ENCODE data around the gene CRB2. TPM values are rescaled to one million over a fixed set of nuclear protein-coding genes. Genes with fewer than 3 reads are reported as not detected.
A peak's percentile ranks its signal among the peaks of the same experiment; 100 is the strongest.

Gene CRB2
- not detected for total RNA-seq
- long read RNA-seq, partial matches to known transcripts: 0 of 1 reads
- long read RNA-seq, other reads (novel, unspliced or antisense): 1 of 1 reads

- ATAC-seq (ENCODE audit: poor library complexity) (no peak), DNase-seq (no peak)
- intact Hi-C loops (cut with DNase I): no loop called here
These were observed at the start of gene CRB2 for GRCh38 chr9:123355761-123356431. TSS of gene CRB2 (plus strand) at chr9:123356197. CDS start at chr9:123356261, 64 bp downstream.

GRCh38 chr9:123309611-123310010 lies 46.4 kb upstream of the CRB2 start:
- no peak for ATAC-seq (ENCODE audit: poor library complexity)
- intact Hi-C loops (cut with DNase I): no loop called here
- no peak for DNase-seq

GRCh38 chr9:123310551-123311249 lies 45.3 kb upstream of the CRB2 start:
- ATAC-seq (ENCODE audit: poor library complexity): no peak

GRCh38 chr9:123311250-123311752 lies 44.7 kb upstream of the CRB2 start:
- intact Hi-C loops (cut with DNase I): no loop called here
- no peak for ATAC-seq (ENCODE audit: poor library complexity)
- DNase-seq: no peak

More at GRCh38 chr9:123310551-123311249, 45.3 kb upstream of the CRB2 start:
- intact Hi-C loops (cut with DNase I): no loop called here
- DNase-seq: no peak

- DNase-seq (no peak), ATAC-seq (ENCODE audit: poor library complexity) (no peak)
- intact Hi-C loops (cut with DNase I): no loop called here
These were observed 43.6 kb upstream of the CRB2 start for GRCh38 chr9:123312306-123312877.

- ATAC-seq (ENCODE audit: poor library complexity) (no peak), DNase-seq (no peak)
- intact Hi-C loops (cut with DNase I): no loop called here
These were observed 41.4 kb upstream of the CRB2 start for GRCh38 chr9:123314617-123315016.

- intact Hi-C loops (cut with DNase I): no loop called here
- DNase-seq: no peak
- ATAC-seq (ENCODE audit: poor library complexity): no peak
These were observed 40.4 kb upstream of the CRB2 start for GRCh38 chr9:123315635-123316034.

GRCh38 chr9:123316053-123316718 lies 39.8 kb upstream of the CRB2 start:
- DNase-seq (no peak), ATAC-seq (ENCODE audit: poor library complexity) (no peak)
- intact Hi-C loops (cut with DNase I): no loop called here

GRCh38 chr9:123318202-123318601 lies 37.8 kb upstream of the CRB2 start:
- no peak for DNase-seq
- no peak for ATAC-seq (ENCODE audit: poor library complexity)
- intact Hi-C loops (cut with DNase I): no loop called here

- peak; percentile 54 for DNase-seq
- intact Hi-C loops (cut with DNase I): no loop called here
- ATAC-seq (ENCODE audit: poor library complexity): peak; percentile 50
These were observed 37.0 kb upstream of the CRB2 start for GRCh38 chr9:123318961-123319421.

GRCh38 chr9:123319541-123320339 lies 36.3 kb upstream of the CRB2 start:
- intact Hi-C loops (cut with DNase I): no loop called here
- ATAC-seq (ENCODE audit: poor library complexity) (no peak), DNase-seq (no peak)

GRCh38 chr9:123320814-123321213 lies 35.2 kb upstream of the CRB2 start:
- ATAC-seq (ENCODE audit: poor library complexity): no peak
- intact Hi-C loops (cut with DNase I): no loop called here

GRCh38 chr9:123321616-123322272 lies 34.3 kb upstream of the CRB2 start:
- no peak for DNase-seq
- intact Hi-C loops (cut with DNase I): no loop called here
- no peak for ATAC-seq (ENCODE audit: poor library complexity)

More at GRCh38 chr9:123320814-123321213, 35.2 kb upstream of the CRB2 start:
- DNase-seq: no peak

GRCh38 chr9:123322273-123323195 lies 33.5 kb upstream of the CRB2 start:
- peak; percentile 78 for ATAC-seq (ENCODE audit: poor library complexity)

GRCh38 chr9:123323196-123324013 lies 32.6 kb upstream of the CRB2 start:
- peak; percentile 18 for ATAC-seq (ENCODE audit: poor library complexity)
- intact Hi-C loops (cut with DNase I): no loop called here
- DNase-seq: no peak

More at GRCh38 chr9:123322273-123323195, 33.5 kb upstream of the CRB2 start:
- peak; percentile 24 for DNase-seq
- intact Hi-C loops (cut with DNase I): no loop called here

GRCh38 chr9:123324767-123325183 lies 31.2 kb upstream of the CRB2 start:
- ATAC-seq (ENCODE audit: poor library complexity): no peak
- intact Hi-C loops (cut with DNase I): no loop called here
- DNase-seq: no peak
